ENCODE data around the gene EIF3A. TPM values are rescaled to one million over a fixed set of nuclear protein-coding genes. Genes with fewer than 3 reads are reported as not detected.

EIF3A gene
- total RNA-seq, 1 donor from 2014 or later = 96.9 TPM

DNA sequence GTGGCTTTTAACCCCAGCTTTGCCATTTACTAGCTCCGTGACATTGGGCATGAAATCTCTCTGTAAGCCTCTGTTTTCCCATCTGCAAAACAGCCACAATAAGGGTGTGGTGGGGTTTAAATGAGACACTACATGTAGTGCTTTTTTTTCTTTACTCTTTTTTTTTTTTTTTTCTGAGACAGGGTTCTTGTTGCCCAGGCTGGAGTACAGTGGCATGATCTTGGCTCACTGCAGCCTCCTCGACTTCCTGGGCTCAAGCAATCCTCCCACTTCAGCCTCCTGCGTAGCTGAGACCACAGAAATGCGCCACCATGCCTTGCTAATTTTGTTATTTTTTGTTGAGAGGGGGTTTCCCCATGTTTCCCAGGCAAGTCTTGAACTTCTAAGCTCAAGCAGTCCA, 15.0 kb upstream of the EIF3A start:
- intact Hi-C loops (cut with DNase I) = no loop called here
- DNase-seq = no peak

DNA sequence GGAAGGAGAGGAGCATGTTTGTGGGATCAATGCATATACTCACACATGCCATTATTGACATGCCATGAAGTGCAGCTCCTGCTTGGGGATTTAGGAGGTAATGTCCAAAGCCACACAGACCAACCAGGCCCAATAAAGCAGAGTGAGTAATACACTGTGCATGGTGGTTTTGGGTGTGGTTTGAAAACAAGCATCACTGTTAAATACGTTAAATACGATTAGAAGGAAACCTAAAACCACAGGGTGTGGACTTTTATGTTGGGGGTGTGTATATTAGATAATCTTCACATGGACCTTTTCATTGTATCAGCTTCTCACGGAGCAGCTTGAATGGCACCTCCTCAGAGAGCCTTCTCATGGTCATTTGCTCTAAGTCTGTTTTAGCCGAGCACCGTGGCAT, 10.4 kb upstream of the EIF3A start:
- Histone ChIP-seq H3K27ac (no peak overlapping the region), H3K4me3 (no peak overlapping the region), H3K36me3 (no peaks in the 10 kb centered on the region), H3K9me3 (no peaks in the 10 kb centered on the region), H3K27me3 (no peaks in the 10 kb centered on the region), H3K4me1 (no peaks in the 10 kb centered on the region)
- intact Hi-C loops (cut with DNase I) = no loop called here
- no peak for DNase-seq
- TF ChIP-seq, protein P1, sequence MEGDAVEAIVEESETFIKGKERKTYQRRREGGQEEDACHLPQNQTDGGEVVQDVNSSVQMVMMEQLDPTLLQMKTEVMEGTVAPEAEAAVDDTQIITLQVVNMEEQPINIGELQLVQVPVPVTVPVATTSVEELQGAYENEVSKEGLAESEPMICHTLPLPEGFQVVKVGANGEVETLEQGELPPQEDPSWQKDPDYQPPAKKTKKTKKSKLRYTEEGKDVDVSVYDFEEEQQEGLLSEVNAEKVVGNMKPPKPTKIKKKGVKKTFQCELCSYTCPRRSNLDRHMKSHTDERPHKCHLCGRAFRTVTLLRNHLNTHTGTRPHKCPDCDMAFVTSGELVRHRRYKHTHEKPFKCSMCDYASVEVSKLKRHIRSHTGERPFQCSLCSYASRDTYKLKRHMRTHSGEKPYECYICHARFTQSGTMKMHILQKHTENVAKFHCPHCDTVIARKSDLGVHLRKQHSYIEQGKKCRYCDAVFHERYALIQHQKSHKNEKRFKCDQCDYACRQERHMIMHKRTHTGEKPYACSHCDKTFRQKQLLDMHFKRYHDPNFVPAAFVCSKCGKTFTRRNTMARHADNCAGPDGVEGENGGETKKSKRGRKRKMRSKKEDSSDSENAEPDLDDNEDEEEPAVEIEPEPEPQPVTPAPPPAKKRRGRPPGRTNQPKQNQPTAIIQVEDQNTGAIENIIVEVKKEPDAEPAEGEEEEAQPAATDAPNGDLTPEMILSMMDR (IDR thresholded peaks at IDR 0.05) = no peak
- ATAC-seq = peak; percentile 62

More for the DNA sequence above, 15.0 kb upstream of the EIF3A start:
- H3K36me3 ChIP-seq = no peaks in the 10 kb centered on the region
- H3K27ac ChIP-seq = no peak overlapping the region
- TF ChIP-seq, protein P1 (IDR thresholded peaks at IDR 0.05) = no peak
- no peaks in the 10 kb centered on the region for H3K9me3 ChIP-seq
- H3K27me3 ChIP-seq = no peaks in the 10 kb centered on the region
- H3K4me3 ChIP-seq = no peak overlapping the region
- H3K4me1 ChIP-seq = no peaks in the 10 kb centered on the region
- ATAC-seq = no peak

DNA sequence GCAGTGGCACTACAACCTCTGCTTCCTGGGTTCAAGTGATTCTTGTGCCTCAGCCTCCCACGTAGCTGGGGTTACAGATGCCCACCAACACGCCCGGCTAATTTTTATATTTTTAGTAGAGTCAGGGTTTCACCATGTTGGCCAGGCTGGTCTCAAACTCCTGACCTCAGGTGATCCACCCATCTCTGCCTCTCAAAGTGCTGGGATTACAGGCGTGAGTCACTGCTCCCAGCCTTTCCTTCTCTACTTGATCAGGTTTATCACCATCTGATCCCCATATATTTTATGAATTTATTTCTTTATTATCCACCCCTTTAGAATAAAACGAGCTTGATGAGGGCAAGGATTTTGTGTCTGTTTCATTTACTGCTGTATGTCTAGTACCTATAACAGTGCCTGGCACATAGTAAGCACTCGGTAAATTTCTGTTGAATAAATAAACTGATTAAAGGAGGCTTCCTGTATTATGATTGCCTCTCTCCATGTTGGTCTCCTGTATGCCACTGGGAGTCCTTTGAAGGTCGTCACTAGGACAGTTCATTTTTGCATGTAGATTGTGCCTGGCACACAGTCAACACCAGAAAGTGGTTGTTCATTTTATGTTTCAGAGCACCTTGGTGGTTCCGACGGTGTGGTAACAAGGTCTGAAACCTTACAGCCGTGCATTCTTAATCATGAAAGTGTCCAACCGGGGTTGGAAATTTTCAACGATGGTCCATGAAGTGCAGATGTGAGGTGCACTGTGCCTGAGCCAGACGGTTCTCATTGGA, 9.6 kb upstream of the EIF3A start:
- intact Hi-C loops (cut with DNase I) = no loop called here
- Histone ChIP-seq H3K4me3 (no peak overlapping the region), H3K4me1 (no peaks in the 10 kb centered on the region), H3K36me3 (no peaks in the 10 kb centered on the region), H3K9me3 (no peaks in the 10 kb centered on the region), H3K27ac (no peak overlapping the region), H3K27me3 (no peaks in the 10 kb centered on the region)
- ATAC-seq (no peak), DNase-seq (no peak)
- TF ChIP-seq, protein P1 (IDR thresholded peaks at IDR 0.05) = no peak

DNA sequence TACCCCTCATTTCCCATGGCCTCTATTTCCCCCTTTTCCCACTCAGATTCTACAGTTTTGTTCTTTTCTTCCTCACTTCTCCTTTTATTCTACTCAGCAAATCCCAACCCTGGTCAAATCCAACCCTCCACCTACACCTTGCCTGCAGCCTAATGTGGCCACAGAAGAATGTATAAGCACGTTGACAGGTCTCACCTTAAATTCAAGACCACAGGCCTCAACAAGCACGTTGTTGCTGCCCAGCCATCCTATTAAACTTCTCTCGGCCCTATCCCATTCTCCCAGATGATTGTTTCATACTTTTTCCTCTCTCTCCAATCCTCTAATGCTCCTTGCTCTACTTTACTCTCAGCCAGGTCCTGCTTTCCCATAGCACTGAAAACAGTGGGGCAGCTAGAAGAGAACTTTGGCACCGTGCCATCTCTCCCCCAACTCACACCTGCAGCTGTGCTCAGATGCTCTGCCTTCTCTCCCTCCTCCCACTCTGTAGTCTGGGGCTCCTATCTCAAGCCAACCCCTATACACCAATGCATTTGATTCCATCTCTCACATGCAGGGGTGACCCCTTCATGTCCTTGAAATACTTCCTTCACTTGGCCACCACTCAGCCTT, 6.8 kb upstream of the EIF3A start:
- H3K27me3 ChIP-seq = no peaks in the 10 kb centered on the region
- H3K9me3 ChIP-seq = no peaks in the 10 kb centered on the region
- H3K4me3 ChIP-seq = no peak overlapping the region
- DNase-seq (no peak), ATAC-seq (no peak)
- H3K36me3 ChIP-seq = no peaks in the 10 kb centered on the region
- intact Hi-C loops (cut with DNase I) = no loop called here
- TF ChIP-seq, protein P1 (IDR thresholded peaks at IDR 0.05) = no peak
- no peak overlapping the region for H3K27ac ChIP-seq
- H3K4me1 ChIP-seq = no peaks in the 10 kb centered on the region

DNA sequence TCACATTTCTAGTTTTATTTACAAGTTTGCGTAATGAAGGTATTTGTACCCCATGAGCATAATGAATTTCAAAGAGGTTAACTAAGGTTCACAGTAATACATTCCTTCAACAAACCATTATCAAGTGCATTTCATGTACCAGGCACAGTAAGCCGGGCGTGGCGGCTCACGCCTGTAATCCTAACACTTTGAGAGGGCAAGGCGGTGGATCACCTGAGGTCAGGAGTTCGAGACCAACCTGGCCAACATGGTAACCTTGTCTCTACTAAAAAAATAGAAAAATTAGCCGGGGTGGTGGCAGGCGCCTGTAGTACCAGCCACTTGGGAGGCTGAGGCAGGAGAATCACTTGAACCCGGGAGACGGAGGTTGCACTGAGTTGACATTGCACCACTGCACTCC, 4.3 kb upstream of the EIF3A start:
- peaks cover 6% of the 10 kb centered on the region for H3K4me1 ChIP-seq
- H3K9me3 ChIP-seq = no peaks in the 10 kb centered on the region
- no peak overlapping the region for H3K27ac ChIP-seq
- TF ChIP-seq, protein P1 (IDR thresholded peaks at IDR 0.05) = no peak
- DNase-seq (peak; percentile 6), ATAC-seq (no peak)
- intact Hi-C loops (cut with DNase I) = no loop called here
- H3K27me3 ChIP-seq = no peaks in the 10 kb centered on the region
- H3K36me3 ChIP-seq = no peaks in the 10 kb centered on the region
- no peak overlapping the region for H3K4me3 ChIP-seq
